ENCODE results near the gene WASF3.

The WASF3 gene

GRCh38 chr13:26727633-26728032, 170.2 kb downstream of the WASF3 start:
- TF ChIP-seq EP300 (IDR thresholded peaks at IDR 0.05; ENCODE audit: borderline replicate concordance) (no peak), TEAD4 (IDR thresholded peaks at IDR 0.05) (no peak), TCF12 (IDR thresholded peaks at IDR 0.05; ENCODE audit: low read depth) (no peak), YY1 (IDR thresholded peaks at IDR 0.05; ENCODE audit: low read depth) (no peak), ZBTB7A (IDR thresholded peaks at IDR 0.05; ENCODE audit: low read depth) (no peak), TAF1 (IDR thresholded peaks at IDR 0.05; ENCODE audit: low read depth) (no peak), RAD21 (IDR thresholded peaks at IDR 0.05; ENCODE audit: low read depth) (no peak), EGR1 (IDR thresholded peaks at IDR 0.05) (no peak), NFIC (IDR thresholded peaks at IDR 0.05) (no peak), MAX (IDR thresholded peaks at IDR 0.05) (no peak), CEBPB (IDR thresholded peaks at IDR 0.05) (no peak), REST (IDR thresholded peaks at IDR 0.05; ENCODE audit: low read depth) (no peak), USF1 (IDR thresholded peaks at IDR 0.05) (no peak)

GRCh38 chr13:26735677-26736076, 178.2 kb downstream of the WASF3 start:
- TF ChIP-seq EP300 (IDR thresholded peaks at IDR 0.05; ENCODE audit: borderline replicate concordance) (no peak), YY1 (IDR thresholded peaks at IDR 0.05; ENCODE audit: low read depth) (no peak), TEAD4 (IDR thresholded peaks at IDR 0.05) (no peak), TCF12 (IDR thresholded peaks at IDR 0.05; ENCODE audit: low read depth) (no peak), USF1 (IDR thresholded peaks at IDR 0.05) (no peak)

Data from Ishikawa (cell line).